Neutrophil (primary cell): Measurements from ENCODE around the gene FRMPD1.
"Not testable (repeated sequence)": the region's sequence is repeated elsewhere in the genome, so short reads cannot be mapped to it uniquely, and the experiment has no call there.

Experiments used
- H3K27ac ChIP-seq: fragments of 200-600 bp; sonication (generic); 2 replicates; pipeline ENCODE4 v1.5.1; 2016; ENCODE audit warnings: mild to moderate bottlenecking, moderate library complexity
- H3K27me3 ChIP-seq: fragments of 200-600 bp; sonication (generic); 2 replicates; pipeline ENCODE4 v1.6.0; 2016; ENCODE audit warnings: mild to moderate bottlenecking
- H3K36me3 ChIP-seq: fragments of 200-600 bp; sonication (generic); 2 replicates; pipeline ENCODE4 v1.5.1; 2017
- H3K4me1 ChIP-seq, 2 experiments: fragments of 200-600 bp in 1 of 2; sonication (generic) in 1 of 2; 1 replicate in 1 of 2; 2 replicates in 1 of 2; pipeline versions ENCODE4 v1.5.1 to v1.6.1; 2013 to 2016; ENCODE audit warnings: low read depth in 1 of 2, low read length in 1 of 2, mild to moderate bottlenecking in 1 of 2, moderate library complexity in 1 of 2; ENCODE audit not compliant: control insufficient read depth in 1 of 2, insufficient read depth in 1 of 2
- H3K4me3 ChIP-seq, 2 experiments: fragments of 200-600 bp in 1 of 2; sonication (generic) in 1 of 2; 1 replicate in 1 of 2; 2 replicates in 1 of 2; pipeline ENCODE4 v1.5.1; 2013 to 2016; ENCODE audit warnings: low read depth in 1 of 2, low read length in 1 of 2, mild to moderate bottlenecking in 1 of 2, moderate library complexity in 1 of 2
- H3K9me3 ChIP-seq: fragments of 200-600 bp; sonication (generic); 2 replicates; pipeline ENCODE4 v1.5.1; 2016
- TF ChIP-seq, protein P1 (sequence below): fragments of 200-600 bp; sonication (generic); IDR thresholded peaks from 2 replicates; pipeline ENCODE4 v1.5.1; 2016; ENCODE audit warnings: antibody characterized with exemption

FRMPD1 gene

DNA sequence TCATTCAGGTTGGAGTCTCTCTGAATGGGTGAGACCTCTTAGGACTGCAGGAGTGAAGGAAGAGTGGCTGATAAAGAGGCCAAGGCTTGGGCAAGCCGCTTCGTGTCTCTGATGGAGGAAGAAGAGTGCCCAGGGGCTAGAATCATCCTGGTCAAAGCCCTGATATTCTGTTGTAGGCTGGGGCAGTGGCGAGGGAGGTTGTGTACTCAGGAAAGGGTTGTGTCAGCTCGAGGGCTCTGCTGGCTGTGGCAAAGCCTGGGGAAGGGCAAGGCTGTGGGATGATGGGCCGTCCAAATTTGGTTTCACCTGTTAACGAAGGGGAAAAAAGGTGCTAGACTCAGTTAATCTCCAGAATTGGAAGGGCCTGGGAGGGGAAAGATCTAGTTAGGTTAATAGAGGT lies 100.4 kb downstream of the FRMPD1 start:
- Histone ChIP-seq H3K4me3 (no peak overlapping the region), H3K9me3 (no peaks in the 10 kb centered on the region), H3K27ac (no peak overlapping the region), H3K27me3 (no peaks in the 10 kb centered on the region), H3K36me3 (no peaks in the 10 kb centered on the region), H3K4me1 (peaks cover 12 to 14% of the 10 kb centered on the region in 2 experiments)
- TF ChIP-seq, protein P1, sequence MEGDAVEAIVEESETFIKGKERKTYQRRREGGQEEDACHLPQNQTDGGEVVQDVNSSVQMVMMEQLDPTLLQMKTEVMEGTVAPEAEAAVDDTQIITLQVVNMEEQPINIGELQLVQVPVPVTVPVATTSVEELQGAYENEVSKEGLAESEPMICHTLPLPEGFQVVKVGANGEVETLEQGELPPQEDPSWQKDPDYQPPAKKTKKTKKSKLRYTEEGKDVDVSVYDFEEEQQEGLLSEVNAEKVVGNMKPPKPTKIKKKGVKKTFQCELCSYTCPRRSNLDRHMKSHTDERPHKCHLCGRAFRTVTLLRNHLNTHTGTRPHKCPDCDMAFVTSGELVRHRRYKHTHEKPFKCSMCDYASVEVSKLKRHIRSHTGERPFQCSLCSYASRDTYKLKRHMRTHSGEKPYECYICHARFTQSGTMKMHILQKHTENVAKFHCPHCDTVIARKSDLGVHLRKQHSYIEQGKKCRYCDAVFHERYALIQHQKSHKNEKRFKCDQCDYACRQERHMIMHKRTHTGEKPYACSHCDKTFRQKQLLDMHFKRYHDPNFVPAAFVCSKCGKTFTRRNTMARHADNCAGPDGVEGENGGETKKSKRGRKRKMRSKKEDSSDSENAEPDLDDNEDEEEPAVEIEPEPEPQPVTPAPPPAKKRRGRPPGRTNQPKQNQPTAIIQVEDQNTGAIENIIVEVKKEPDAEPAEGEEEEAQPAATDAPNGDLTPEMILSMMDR, result no peak

DNA sequence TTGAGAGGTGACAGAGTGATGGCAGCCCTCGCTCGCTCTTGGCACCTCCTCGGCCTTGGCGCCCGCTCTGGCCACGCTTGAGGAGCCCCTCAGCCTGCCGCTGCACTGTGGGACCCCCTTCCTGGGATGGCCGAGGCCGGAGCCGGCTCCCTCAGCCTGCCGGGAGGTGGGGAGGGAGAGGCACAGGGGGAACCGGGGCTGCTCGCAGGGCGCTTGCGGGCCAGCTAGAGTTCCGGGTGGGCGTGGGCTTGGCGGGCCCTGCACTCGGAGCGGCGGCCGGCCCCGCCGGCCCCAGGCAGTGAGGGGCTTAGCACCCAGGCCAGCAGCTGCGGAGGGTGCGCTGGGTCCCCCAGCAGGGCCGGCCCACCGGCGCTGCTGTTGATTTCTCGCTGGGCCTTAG lies 101.0 kb downstream of the FRMPD1 start:
- not testable (repeated sequence) for H3K9me3 ChIP-seq, H3K27me3 ChIP-seq

DNA sequence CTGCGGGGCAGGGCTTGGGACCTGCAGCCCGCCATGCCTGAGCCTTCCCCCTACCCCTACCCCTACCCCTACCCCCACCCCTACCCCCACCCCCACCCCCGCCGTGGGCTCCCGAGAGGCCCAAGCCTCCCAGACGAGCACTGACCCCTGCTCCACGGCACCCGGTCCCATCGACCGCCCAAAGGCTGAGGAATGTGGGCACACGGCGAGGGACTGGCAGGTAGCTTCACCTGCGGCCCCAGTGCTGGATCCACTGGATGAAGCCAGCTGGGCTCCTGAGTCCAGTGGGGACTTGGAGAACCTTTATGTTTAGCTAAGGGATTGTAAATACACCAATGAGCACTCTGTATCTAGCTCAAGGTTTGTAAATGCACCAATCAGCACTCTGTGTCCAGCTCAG lies 101.4 kb downstream of the FRMPD1 start:
- not testable (repeated sequence) for H3K4me3 ChIP-seq, H3K27ac ChIP-seq, H3K36me3 ChIP-seq, H3K27me3 ChIP-seq, H3K9me3 ChIP-seq
- peaks cover 12 to 14% of the 10 kb centered on the region in 2 experiments for H3K4me1 ChIP-seq

More for the DNA sequence above, 101.0 kb downstream of the FRMPD1 start:
- H3K36me3 ChIP-seq, H3K4me3 ChIP-seq, H3K27ac ChIP-seq: not testable (repeated sequence)
- peaks cover 12 to 14% of the 10 kb centered on the region in 2 experiments for H3K4me1 ChIP-seq

DNA sequence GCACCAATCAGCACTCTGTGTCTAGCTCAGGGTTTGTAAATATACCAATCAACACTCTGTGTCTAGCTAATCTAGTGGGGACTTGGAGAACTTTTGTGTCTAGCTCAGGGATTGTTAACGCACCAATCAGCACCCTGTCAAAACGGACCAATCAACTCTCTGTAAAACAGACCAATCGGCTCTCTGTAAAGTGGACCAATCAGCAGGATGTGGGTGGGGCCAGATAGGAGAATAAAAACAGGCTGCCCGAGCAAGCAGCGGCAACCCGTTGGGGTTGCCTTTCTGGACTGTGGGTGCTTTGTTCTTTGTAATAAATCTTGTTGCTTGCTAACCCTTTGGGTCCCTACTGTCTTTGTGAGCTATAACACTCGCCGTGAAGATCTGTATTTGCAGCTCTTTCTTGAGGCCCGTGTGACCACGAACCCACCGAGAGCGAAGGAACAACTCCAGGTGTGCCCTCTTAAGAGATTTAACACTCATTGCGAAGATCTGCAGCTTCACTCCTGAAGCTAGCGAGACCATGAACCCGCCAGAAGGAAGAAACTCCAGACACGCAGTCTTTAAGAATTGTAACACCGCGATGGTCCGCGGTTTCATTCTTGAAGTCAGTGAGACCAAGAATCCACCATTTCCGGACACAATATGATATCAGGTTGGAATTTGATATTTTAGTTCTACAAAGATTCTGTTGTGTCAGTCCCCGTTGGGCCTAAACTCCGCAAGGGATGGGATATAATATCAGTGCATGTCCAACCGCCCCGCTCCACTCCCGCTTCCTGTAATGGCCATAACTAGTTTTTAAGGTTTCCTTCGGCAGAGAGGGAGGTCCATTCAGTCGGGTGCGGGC lies 102.1 kb downstream of the FRMPD1 start:
- H3K36me3 ChIP-seq, result no peaks in the 10 kb centered on the region
- TF ChIP-seq, protein P1, result no peak
- H3K4me1 ChIP-seq, result peaks cover 12 to 14% of the 10 kb centered on the region in 2 experiments
- H3K4me3 ChIP-seq, result peak overlapping the region; percentile 70 to 74
- no peaks in the 10 kb centered on the region for H3K9me3 ChIP-seq
- H3K27ac ChIP-seq, result peak overlapping the region; percentile 75
- no peaks in the 10 kb centered on the region for H3K27me3 ChIP-seq

DNA sequence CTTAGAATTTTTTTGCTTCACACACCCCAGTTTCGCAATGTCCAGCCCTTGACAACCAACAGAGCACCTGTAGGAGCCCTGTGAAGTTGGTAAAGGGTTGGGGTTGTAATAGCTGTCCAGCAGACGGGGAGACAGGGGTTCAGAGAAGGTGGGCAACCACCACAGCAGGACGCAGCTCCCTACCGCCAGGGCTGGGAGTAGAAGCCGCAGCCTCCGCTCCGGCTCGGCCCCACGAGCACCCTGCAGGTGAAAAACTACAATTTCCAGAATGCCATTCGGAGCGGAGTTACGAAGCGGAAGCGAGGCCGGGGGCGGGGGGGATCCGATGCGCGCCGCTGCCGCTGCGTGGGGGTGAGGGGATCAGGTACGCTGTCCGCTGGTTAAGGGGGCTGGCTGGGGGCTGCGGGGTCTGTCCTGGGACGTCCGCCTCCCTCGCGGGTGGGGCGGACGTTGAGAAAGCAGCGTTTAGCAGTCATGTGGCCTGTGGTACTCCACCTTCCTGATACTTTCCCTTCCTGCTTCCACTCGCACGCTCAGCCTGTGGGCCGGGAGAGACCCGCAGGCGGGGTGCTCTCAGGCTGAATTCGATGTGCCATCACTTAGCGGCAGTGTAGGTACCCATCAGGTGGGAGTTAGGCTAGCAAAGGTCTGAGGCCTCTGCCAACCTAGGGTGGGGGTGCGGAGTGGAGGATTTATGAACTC lies 102.9 kb downstream of the FRMPD1 start, which contains the start of gene TRMT10B:
TRMT10B (plus strand) TSS at position 317 of the 702 bp plus-strand sequence. CDS start 8,127 bp downstream, outside the sequence.
- peak within 1 kb of the TSS; percentile 75 for H3K27ac ChIP-seq
- H3K27me3 ChIP-seq, result no peaks in the 10 kb centered on the region
- no peaks in the 10 kb centered on the region for H3K9me3 ChIP-seq
- peak within 1 kb of the TSS; percentile 70 to 74 for H3K4me3 ChIP-seq
- H3K4me1 ChIP-seq, result peaks cover 12 to 14% of the 10 kb centered on the region in 2 experiments
- H3K36me3 ChIP-seq, result no peaks in the 10 kb centered on the region
- TF ChIP-seq, protein P1, result no peak

DNA sequence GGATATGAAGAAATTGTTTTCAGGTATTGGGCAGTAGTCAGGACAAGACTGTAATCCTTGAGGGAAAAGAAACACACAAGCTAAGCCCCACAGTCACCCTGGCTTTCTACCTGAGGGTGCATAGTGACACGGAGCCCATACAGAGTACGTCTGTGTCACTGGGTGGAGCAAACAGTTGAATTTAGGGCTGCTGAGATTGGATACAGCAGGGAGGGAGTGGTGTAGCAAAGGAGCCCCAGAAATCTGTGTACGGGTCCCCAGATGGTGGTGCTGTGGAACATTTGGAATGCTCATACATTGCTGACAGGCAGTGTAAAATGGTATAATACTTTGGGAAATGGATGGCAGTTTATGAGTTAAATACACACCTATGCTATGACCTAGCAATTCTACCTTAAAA lies 108.0 kb downstream of the FRMPD1 start:
- Histone ChIP-seq H3K4me3 (no peak overlapping the region), H3K4me1 (peaks cover 8 to 10% of the 10 kb centered on the region in 2 experiments), H3K36me3 (peaks cover 14% of the 10 kb centered on the region), H3K9me3 (no peaks in the 10 kb centered on the region), H3K27ac (no peak overlapping the region), H3K27me3 (no peaks in the 10 kb centered on the region)
- TF ChIP-seq, protein P1, result no peak
